Tibial nerve (tissue), 4 donors: ENCODE measurements around the gene MEIS1. TPM values are rescaled to one million over a fixed set of nuclear protein-coding genes. Genes with fewer than 3 reads are reported as not detected.

Source experiments
- DNase-seq, 2 donors: peaks; one replicate each; pipeline ENCODE4 v3.0.0-alpha.2; 2019; ENCODE audit warnings: low spot score in 2 of 2
- H3K27ac ChIP-seq, 4 donors: fragments of 200-600 bp; sonication (generic) in 3 of 4; one replicate each; pipeline ENCODE4 v1.5.1; 2017 to 2019; ENCODE audit warnings: mild to moderate bottlenecking in 1 of 4
- H3K27me3 ChIP-seq, 2 donors: fragments of 200-600 bp; sonication (generic) in 1 of 2; one replicate each; pipeline versions ENCODE4 v1.5.1 to v1.6.0; 2017 to 2019
- H3K36me3 ChIP-seq, 3 donors: fragments of 200-600 bp; sonication (generic); one replicate each; pipeline ENCODE4 v1.5.1; 2018 to 2019
- H3K4me1 ChIP-seq, 4 donors: fragments of 200-600 bp; sonication (generic) in 3 of 4; one replicate each; pipeline ENCODE4 v1.5.1; 2017 to 2019
- H3K4me3 ChIP-seq, 4 donors: fragments of 200-600 bp; sonication (generic) in 3 of 4; one replicate each; pipeline ENCODE4 v1.5.1; 2017 to 2019; ENCODE audit warnings: mild to moderate bottlenecking in 1 of 4, moderate library complexity in 1 of 4
- H3K9me3 ChIP-seq, 4 donors: fragments of 200-600 bp; sonication (generic) in 3 of 4; one replicate each; pipeline ENCODE4 v1.5.1; 2017 to 2019
- EP300 ChIP-seq, 2 donors: sonication (generic); formaldehyde crosslinking; IDR thresholded peaks; one replicate each; pipeline ENCODE4 v1.6.1; 2017; ENCODE audit warnings: antibody characterized with exemption in 2 of 2, mild to moderate bottlenecking in 1 of 2
- POLR2A ChIP-seq, 2 donors: fragments of 450-650 bp; IDR thresholded peaks; one replicate each; pipeline ENCODE4 v1.6.1; 2017; ENCODE audit warnings: antibody characterized with exemption in 2 of 2, mild to moderate bottlenecking in 2 of 2, moderate library complexity in 2 of 2
- WGBS, 2 donors: methylation state at CpG; one replicate each; pipeline ENCODE4 v1.1.5; 2018; 5-methylcytosine and 5-hydroxymethylcytosine counted together
- total RNA-seq, 4 donors: library from RNA; depleted of rRNA; stranded (reverse); fragments of >200 nt; gene quantifications; one replicate each; pipeline ENCODE4 v1.1.0, GENCODE V29; 2016
- TF ChIP-seq, protein P1 (sequence below), 5 experiments: fragments of 200-600 bp in 3 of 5; fragments of 450-650 bp in 2 of 5; sonication (generic) in 3 of 5; IDR thresholded peaks; one replicate each; pipeline ENCODE4 v1.5.1; 2016 to 2019; ENCODE audit warnings: antibody characterized with exemption in 5 of 5, mild to moderate bottlenecking in 3 of 5, moderate library complexity in 2 of 5

MEIS1 gene
- total RNA-seq, 4 donors from 2014 or later = 9.0 to 18.4 (median 12.5) TPM

DNA sequence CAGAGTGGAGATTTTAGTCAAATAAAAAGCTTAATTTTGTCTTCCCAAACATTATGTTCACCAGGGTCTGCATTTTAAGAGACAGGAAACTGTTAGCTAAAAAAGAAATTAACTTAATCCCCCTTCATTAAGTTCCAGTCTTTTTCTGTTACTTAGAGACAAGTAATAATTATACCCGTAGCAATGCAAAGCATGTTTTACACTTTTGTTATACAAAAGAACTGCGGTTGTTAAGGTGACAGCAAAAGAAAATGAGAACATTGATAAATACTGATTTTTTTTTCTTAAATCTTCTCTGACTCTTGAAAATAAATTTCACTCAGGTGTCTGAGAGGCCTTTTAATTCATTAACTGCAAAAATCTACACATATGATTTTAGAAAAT, 101.4 kb downstream of the MEIS1 start:
- TF ChIP-seq, protein P1, sequence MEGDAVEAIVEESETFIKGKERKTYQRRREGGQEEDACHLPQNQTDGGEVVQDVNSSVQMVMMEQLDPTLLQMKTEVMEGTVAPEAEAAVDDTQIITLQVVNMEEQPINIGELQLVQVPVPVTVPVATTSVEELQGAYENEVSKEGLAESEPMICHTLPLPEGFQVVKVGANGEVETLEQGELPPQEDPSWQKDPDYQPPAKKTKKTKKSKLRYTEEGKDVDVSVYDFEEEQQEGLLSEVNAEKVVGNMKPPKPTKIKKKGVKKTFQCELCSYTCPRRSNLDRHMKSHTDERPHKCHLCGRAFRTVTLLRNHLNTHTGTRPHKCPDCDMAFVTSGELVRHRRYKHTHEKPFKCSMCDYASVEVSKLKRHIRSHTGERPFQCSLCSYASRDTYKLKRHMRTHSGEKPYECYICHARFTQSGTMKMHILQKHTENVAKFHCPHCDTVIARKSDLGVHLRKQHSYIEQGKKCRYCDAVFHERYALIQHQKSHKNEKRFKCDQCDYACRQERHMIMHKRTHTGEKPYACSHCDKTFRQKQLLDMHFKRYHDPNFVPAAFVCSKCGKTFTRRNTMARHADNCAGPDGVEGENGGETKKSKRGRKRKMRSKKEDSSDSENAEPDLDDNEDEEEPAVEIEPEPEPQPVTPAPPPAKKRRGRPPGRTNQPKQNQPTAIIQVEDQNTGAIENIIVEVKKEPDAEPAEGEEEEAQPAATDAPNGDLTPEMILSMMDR (IDR thresholded peaks at IDR 0.05) = no peak
- no peak for TF ChIP-seq EP300 (IDR thresholded peaks at IDR 0.05)
- DNase-seq = no peak
- H3K27me3 ChIP-seq = no peaks in the 10 kb centered on the region
- no peak overlapping the region for H3K27ac ChIP-seq
- no peaks in the 10 kb centered on the region for H3K36me3 ChIP-seq
- no peaks in the 10 kb centered on the region for H3K4me1 ChIP-seq
- WGBS, 2 donors = 87 to 97% methylated on average over 2 of the region's 2 CpGs
- H3K4me3 ChIP-seq = no peak overlapping the region
- no peaks in the 10 kb centered on the region for H3K9me3 ChIP-seq

DNA sequence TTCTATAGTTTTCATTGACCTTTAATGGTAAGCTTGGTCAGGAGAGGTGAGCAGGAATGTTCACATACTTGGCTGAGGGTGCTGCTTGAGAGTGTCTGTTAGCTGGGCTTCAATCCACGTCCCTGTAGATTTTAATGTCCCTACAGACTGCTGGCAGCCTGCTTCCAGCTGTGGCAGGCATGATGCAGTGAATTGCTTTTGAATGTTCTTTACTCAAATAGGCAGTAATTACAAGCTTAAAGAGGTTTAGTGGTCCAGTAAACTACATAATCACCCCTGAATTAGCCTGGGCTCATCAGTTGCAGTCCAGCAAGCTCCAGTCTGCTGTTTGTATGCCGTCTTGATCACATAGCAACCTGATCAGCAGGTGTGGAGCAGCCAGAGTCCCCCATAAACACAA, 102.1 kb downstream of the MEIS1 start:
- 84 to 90% methylated on average over 2 of the region's 2 CpGs for WGBS, 2 donors
- TF ChIP-seq POLR2A (IDR thresholded peaks at IDR 0.05) (no peak), EP300 (IDR thresholded peaks at IDR 0.05) (no peak)
- TF ChIP-seq, protein P1 (IDR thresholded peaks at IDR 0.05) = no peak
- H3K36me3 ChIP-seq = no peaks in the 10 kb centered on the region
- H3K4me3 ChIP-seq = no peak overlapping the region
- H3K27ac ChIP-seq = no peak overlapping the region
- H3K9me3 ChIP-seq = no peaks in the 10 kb centered on the region
- no peaks in the 10 kb centered on the region for H3K4me1 ChIP-seq
- no peak for DNase-seq
- no peaks in the 10 kb centered on the region for H3K27me3 ChIP-seq

DNA sequence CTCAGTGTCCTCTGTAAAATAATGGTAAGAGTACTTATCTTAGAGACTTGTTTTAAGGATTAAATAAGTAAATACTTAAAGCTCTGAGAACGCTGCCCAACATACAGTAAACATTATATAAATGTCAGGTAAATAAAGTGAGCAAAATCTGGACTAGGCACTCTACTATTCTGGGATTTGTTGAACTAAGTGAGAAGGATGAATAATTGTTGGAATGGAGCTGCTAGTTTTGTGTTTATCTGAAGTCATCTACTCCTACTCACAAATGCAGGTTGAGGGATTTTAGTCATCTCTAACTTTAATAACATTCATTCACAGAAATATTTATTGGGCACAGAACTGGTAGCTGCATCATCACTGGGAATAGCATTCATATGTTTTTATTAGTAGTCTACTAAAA, 103.4 kb downstream of the MEIS1 start:
- H3K36me3 ChIP-seq = no peaks in the 10 kb centered on the region
- H3K4me3 ChIP-seq = no peak overlapping the region
- no peak for DNase-seq
- no peak overlapping the region for H3K27ac ChIP-seq
- H3K4me1 ChIP-seq = no peaks in the 10 kb centered on the region
- no peaks in the 10 kb centered on the region for H3K9me3 ChIP-seq
- H3K27me3 ChIP-seq = no peaks in the 10 kb centered on the region
- TF ChIP-seq, protein P1 (IDR thresholded peaks at IDR 0.05) = no peak
- TF ChIP-seq EP300 (IDR thresholded peaks at IDR 0.05) = no peak
- no peak for TF ChIP-seq POLR2A (IDR thresholded peaks at IDR 0.05)
- WGBS, 2 donors = 84 to 94% methylated on average over 1 of the region's 1 CpG

DNA sequence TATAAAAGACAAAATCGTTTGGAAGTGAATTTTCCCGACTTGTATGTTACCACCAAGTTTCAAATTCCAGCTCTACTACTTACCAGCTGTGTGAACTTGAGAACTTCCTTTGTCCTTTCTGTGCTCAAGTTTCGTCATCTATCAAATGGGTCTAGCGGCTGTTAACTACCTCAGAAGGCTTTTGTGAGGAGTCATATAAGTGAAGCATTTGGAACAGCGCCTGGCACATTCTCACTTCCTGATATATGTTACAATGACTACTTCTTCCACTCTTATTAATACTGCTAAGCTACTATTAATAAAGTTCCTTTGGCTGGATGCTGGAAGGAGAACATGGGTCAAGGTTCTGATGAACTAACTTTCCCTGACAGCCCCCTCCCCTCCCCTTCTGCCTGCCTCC, 104.5 kb downstream of the MEIS1 start:
- no peak for DNase-seq
- Histone ChIP-seq H3K27ac (no peak overlapping the region), H3K27me3 (no peaks in the 10 kb centered on the region), H3K36me3 (no peaks in the 10 kb centered on the region), H3K9me3 (no peaks in the 10 kb centered on the region), H3K4me3 (no peak overlapping the region), H3K4me1 (no peaks in the 10 kb centered on the region)
- TF ChIP-seq EP300 (IDR thresholded peaks at IDR 0.05) = no peak
- 81 to 83% methylated on average over 5 of the region's 5 CpGs for WGBS, 2 donors

DNA sequence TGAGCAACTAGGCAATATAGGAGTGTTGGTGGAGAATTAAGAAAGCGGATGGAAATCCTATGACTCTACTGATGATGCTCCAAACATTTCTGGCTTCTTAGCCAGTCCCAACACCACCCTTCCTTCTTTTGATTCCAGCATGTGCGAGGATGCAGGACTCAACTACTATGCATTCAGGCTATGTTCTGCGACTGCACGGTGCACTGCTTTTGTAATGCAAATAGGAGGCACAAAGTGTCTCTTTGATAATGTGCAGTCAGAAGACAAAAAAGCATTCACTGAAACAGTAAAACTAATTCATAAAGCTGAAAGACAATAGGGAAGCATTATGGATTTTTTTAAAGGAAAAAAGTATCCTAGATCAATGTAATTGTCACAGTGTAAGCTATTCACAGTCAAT, 106.7 kb downstream of the MEIS1 start:
- Histone ChIP-seq H3K27ac (no peak overlapping the region), H3K9me3 (no peaks in the 10 kb centered on the region), H3K4me3 (no peak overlapping the region), H3K27me3 (no peaks in the 10 kb centered on the region), H3K4me1 (no peaks in the 10 kb centered on the region), H3K36me3 (no peaks in the 10 kb centered on the region)
- no peak for DNase-seq
- 55 to 61% methylated on average over 4 of the region's 4 CpGs for WGBS, 2 donors
- TF ChIP-seq EP300 (IDR thresholded peaks at IDR 0.05) (no peak), POLR2A (IDR thresholded peaks at IDR 0.05) (no peak)
- TF ChIP-seq, protein P1 (IDR thresholded peaks at IDR 0.05) = no peak

DNA sequence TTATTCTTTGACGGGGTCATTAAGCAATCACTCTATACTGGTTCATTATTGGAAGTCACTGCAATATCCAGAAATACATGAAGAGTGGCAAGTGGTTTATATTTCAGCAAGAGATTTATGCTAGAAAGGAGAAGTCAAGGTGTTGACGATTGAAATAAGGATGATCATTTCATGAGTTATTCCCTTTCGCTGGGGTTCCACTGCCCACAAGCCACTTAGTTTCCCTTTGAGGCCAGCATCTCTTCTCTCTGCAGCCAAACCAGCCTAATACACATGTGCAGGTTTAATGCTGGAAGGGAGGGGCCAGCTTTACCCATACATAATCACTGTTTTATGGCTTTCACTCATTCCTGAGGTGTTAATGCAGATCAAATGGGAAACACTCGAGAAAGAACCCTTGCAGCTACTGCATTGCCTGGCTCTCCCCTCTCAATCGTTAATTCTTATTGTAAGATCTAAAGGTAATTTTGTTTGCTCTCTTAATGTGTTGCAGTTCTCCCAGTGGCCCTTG, 108.4 kb downstream of the MEIS1 start:
- H3K27me3 ChIP-seq = no peaks in the 10 kb centered on the region
- no peaks in the 10 kb centered on the region for H3K36me3 ChIP-seq
- no peak for DNase-seq
- no peaks in the 10 kb centered on the region for H3K9me3 ChIP-seq
- TF ChIP-seq, protein P1 (IDR thresholded peaks at IDR 0.05) = no peak
- no peak for TF ChIP-seq EP300 (IDR thresholded peaks at IDR 0.05)
- no peak for TF ChIP-seq POLR2A (IDR thresholded peaks at IDR 0.05)
- H3K4me3 ChIP-seq = no peak overlapping the region
- WGBS, 2 donors = 77 to 80% methylated on average over 5 of the region's 5 CpGs
- H3K4me1 ChIP-seq = no peaks in the 10 kb centered on the region
- no peak overlapping the region for H3K27ac ChIP-seq
